Hepatocyte (in vitro differentiated cells): ENCODE results near the gene TGFBR3L. TPM values are rescaled to one million over a fixed set of nuclear protein-coding genes. Genes with fewer than 3 reads are reported as not detected.

ENCODE experiments used
- DNase-seq: peaks from one replicate; pipeline ENCODE4 v3.0.0-alpha.2; 2016; ENCODE audit warnings: low spot score
- H2AFZ ChIP-seq: fragments of 200-600 bp; sonication (generic); 2 replicates; pipeline ENCODE4 v1.6.0; 2016; ENCODE audit warnings: antibody characterized with exemption, mild to moderate bottlenecking
- H3K27ac ChIP-seq: fragments of 200-600 bp; sonication (generic); 2 replicates; pipeline ENCODE4 v1.5.1; 2016; ENCODE audit warnings: mild to moderate bottlenecking
- H3K27me3 ChIP-seq: fragments of 200-600 bp; sonication (generic); 2 replicates; pipeline ENCODE4 v1.6.1; 2016
- H3K36me3 ChIP-seq: fragments of 200-600 bp; sonication (generic); replicated peaks from 2 replicates; pipeline ENCODE4 v1.5.1; 2016; ENCODE audit warnings: low read depth; ENCODE audit not compliant: insufficient read depth
- H3K4me1 ChIP-seq: fragments of 200-600 bp; sonication (generic); 2 replicates; pipeline ENCODE4 v1.5.1; 2016; ENCODE audit warnings: mild to moderate bottlenecking, moderate library complexity; ENCODE audit not compliant: insufficient read depth
- H3K4me2 ChIP-seq: fragments of 200-600 bp; sonication (generic); 2 replicates; pipeline ENCODE4 v1.6.0; 2016
- H3K4me3 ChIP-seq: fragments of 200-600 bp; sonication (generic); 2 replicates; pipeline ENCODE4 v1.5.1; 2016; ENCODE audit warnings: mild to moderate bottlenecking
- H3K79me2 ChIP-seq: fragments of 200-600 bp; sonication (generic); 2 replicates; pipeline ENCODE4 v1.6.0; 2017; ENCODE audit warnings: mild to moderate bottlenecking
- H3K9me2 ChIP-seq: fragments of 200-600 bp; sonication (generic); replicated peaks from 2 replicates; pipeline ENCODE4 v1.6.0; 2017; ENCODE audit warnings: mild to moderate bottlenecking; ENCODE audit not compliant: insufficient read depth
- H3K9me3 ChIP-seq: fragments of 200-600 bp; sonication (generic); 2 replicates; pipeline ENCODE4 v1.5.1; 2016; ENCODE audit warnings: low read depth, mild to moderate bottlenecking
- H4K20me1 ChIP-seq: fragments of 200-600 bp; sonication (generic); 2 replicates; pipeline ENCODE4 v1.6.0; 2016; ENCODE audit warnings: mild to moderate bottlenecking; ENCODE audit not compliant: insufficient read depth, poor library complexity, severe bottlenecking
- EZH2 ChIP-seq: fragments of 200-600 bp; sonication (generic); IDR thresholded peaks from 2 replicates; pipeline ENCODE4 v1.6.1; 2016; ENCODE audit warnings: antibody characterized with exemption, mild to moderate bottlenecking, borderline replicate concordance
- EZH2phosphoT487 ChIP-seq: fragments of 200-600 bp; sonication (generic); IDR thresholded peaks from one replicate; pipeline ENCODE4 v1.6.1; 2018; ENCODE audit warnings: antibody characterized with exemption, mild to moderate bottlenecking, low read depth, moderate library complexity; ENCODE audit not compliant: unreplicated experiment, severe bottlenecking
- WGBS: methylation state at CpG from one replicate; pipeline ENCODE4 v1.1.6; 2016; ENCODE audit warnings: low lambda C conversion rate; ENCODE audit errors: missing lambda C conversion rate; 5-methylcytosine and 5-hydroxymethylcytosine counted together
- polyA plus RNA-seq: library from polyadenylated mRNA; unstranded; fragments of >200 nt; fragmentation: Nextera tagmentation; extraction: Ambion mirVana; gene quantifications from 2 replicates; pipeline ENCODE4 v1.2.1, GENCODE V29; 2016
- total RNA-seq: library from RNA; depleted of rRNA; stranded (reverse); fragments of >200 nt; gene quantifications from 2 replicates; pipeline ENCODE4 v1.2.3, GENCODE V29; 2014
- TF ChIP-seq, protein P1 (sequence below): fragments of 200-600 bp; sonication (generic); IDR thresholded peaks from 2 replicates; pipeline ENCODE4 v1.5.1; 2016; ENCODE audit warnings: antibody characterized with exemption, mild to moderate bottlenecking; ENCODE audit not compliant: poor library complexity

The TGFBR3L gene
- total and polyA plus RNA-seq, 2 experiments from 2014 or later = 8.5 TPM; not detected in 1

DNA sequence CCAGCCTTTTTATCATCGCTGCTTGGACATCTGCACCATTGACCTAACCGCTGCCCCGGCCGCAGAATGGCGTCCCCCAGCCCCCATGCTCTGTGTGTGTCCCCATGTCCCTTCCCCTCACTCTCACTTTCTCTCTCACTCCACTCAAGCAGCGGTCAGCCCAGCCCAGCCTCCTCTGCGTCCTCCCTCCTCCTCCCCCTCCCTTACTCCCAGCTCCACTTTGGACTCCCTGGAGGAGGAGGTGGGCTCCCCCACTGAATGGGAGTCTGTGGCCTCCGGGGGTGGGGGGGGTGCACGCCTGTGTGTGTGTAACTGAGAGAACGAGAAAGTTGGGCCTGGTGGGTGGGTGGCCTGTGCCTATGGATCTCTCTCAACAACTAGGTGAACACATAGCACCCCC is 8.8 kb upstream of the TGFBR3L start:
- Histone ChIP-seq H3K27ac (no peak overlapping the region), H2AFZ (no peak overlapping the region), H3K36me3 (no peaks in the 10 kb centered on the region), H4K20me1 (peaks cover 51% of the 10 kb centered on the region), H3K4me1 (peaks cover 20% of the 10 kb centered on the region), H3K4me2 (no peak overlapping the region), H3K9me2 (no peaks in the 10 kb centered on the region), H3K4me3 (no peak overlapping the region), H3K27me3 (no peaks in the 10 kb centered on the region), H3K79me2 (peaks cover 48% of the 10 kb centered on the region), H3K9me3 (no peaks in the 10 kb centered on the region)
- DNase-seq = no peak
- 94% methylated on average over 6 of the region's 10 CpGs for WGBS
- TF ChIP-seq EZH2 (no peak), EZH2phosphoT487 (no peak)
- TF ChIP-seq, protein P1, sequence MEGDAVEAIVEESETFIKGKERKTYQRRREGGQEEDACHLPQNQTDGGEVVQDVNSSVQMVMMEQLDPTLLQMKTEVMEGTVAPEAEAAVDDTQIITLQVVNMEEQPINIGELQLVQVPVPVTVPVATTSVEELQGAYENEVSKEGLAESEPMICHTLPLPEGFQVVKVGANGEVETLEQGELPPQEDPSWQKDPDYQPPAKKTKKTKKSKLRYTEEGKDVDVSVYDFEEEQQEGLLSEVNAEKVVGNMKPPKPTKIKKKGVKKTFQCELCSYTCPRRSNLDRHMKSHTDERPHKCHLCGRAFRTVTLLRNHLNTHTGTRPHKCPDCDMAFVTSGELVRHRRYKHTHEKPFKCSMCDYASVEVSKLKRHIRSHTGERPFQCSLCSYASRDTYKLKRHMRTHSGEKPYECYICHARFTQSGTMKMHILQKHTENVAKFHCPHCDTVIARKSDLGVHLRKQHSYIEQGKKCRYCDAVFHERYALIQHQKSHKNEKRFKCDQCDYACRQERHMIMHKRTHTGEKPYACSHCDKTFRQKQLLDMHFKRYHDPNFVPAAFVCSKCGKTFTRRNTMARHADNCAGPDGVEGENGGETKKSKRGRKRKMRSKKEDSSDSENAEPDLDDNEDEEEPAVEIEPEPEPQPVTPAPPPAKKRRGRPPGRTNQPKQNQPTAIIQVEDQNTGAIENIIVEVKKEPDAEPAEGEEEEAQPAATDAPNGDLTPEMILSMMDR = no peak

DNA sequence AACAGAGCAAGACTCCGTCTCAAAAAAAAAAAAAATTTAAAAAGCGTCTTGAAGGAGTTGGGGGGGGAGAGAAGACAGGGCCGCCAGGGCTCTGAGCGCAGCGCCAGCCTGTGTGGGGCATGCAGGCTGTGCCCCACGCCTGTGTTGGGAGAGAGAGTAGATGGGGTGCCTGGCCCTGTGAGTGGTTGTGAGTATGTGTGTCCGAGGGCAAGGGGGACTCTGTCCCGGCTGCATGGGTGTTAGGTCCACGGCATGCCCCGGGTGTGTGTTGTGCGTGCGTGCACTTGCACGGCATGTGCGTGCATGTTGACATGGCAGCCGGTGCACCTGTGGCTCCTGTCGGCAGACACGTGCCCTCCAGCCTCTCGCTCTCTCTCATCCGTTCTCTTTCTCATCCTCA is 7.5 kb upstream of the TGFBR3L start:
- Histone ChIP-seq H3K79me2 (peaks cover 48% of the 10 kb centered on the region), H3K4me2 (no peak overlapping the region), H3K27me3 (no peaks in the 10 kb centered on the region), H3K27ac (no peak overlapping the region), H4K20me1 (peaks cover 51% of the 10 kb centered on the region), H2AFZ (no peak overlapping the region), H3K9me3 (no peaks in the 10 kb centered on the region), H3K36me3 (no peaks in the 10 kb centered on the region), H3K4me3 (no peak overlapping the region), H3K9me2 (no peaks in the 10 kb centered on the region), H3K4me1 (peaks cover 20% of the 10 kb centered on the region)
- TF ChIP-seq EZH2phosphoT487 (no peak), EZH2 (no peak)
- WGBS = 98% methylated on average over 19 of the region's 19 CpGs
- no peak for DNase-seq

DNA sequence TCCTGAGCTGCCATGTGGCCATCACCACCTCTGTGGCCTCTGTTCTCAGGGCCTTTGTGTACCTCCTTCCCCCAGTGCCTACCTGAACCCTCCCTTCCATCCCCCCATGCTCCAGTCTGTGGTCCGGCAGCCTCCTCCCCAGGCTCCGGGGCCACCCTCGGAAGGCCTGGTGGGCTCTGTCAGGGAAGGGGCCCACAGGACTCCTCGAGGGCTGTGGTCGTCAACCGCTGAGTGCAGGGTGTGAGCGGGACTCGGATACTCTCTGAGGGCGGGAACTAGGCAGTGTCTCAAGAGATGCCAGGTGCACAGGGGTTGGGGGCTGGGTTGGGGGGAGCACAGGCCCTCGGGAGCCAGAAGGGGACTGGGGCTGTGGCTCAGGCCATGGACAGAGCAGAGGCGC is 7.1 kb upstream of the TGFBR3L start:
- H3K4me3 ChIP-seq = no peak overlapping the region
- no peaks in the 10 kb centered on the region for H3K36me3 ChIP-seq
- H3K79me2 ChIP-seq = peaks cover 46% of the 10 kb centered on the region
- H3K4me1 ChIP-seq = peaks cover 16% of the 10 kb centered on the region
- no peak overlapping the region for H3K4me2 ChIP-seq
- H2AFZ ChIP-seq = no peak overlapping the region
- TF ChIP-seq, protein P1 = no peak
- no peak for TF ChIP-seq EZH2
- no peak for TF ChIP-seq EZH2phosphoT487
- no peaks in the 10 kb centered on the region for H3K9me2 ChIP-seq
- DNase-seq = no peak
- H3K27ac ChIP-seq = no peak overlapping the region
- no peaks in the 10 kb centered on the region for H3K9me3 ChIP-seq
- 97% methylated on average over 9 of the region's 11 CpGs for WGBS
- H3K27me3 ChIP-seq = no peaks in the 10 kb centered on the region
- peaks cover 51% of the 10 kb centered on the region for H4K20me1 ChIP-seq

DNA sequence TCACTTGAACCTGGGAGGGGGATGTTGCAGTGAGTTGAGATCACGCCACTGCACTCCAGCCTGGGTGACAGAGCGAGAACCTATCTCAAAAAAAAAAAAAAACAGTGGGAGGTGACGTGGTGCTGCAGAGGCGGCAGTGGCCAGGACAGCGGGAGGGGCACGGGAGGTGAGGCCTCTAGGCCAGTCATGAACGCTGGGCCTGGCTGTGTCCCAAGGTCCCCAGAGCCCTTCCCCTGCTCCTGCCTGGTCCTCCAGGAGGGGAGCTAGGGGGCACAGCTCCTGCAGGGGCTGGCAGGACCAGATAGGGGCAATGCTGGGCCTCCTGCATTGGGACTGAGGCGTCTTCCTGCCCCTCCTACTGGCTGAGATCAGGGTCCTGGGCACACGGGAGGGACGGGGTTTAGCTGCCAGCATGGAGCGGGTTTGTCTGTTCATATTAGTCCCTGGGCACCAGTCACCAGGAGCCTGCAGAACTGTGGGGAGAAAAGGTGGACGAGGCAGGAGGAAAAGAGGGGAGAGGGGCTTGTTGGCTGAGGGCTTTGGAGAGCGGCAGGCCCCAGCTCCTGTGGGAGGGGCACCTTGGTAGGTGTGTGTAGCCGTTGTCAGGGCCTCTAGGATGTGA is 6.4 kb upstream of the TGFBR3L start:
- TF ChIP-seq, protein P1 = no peak
- TF ChIP-seq EZH2phosphoT487 (no peak), EZH2 (no peak)
- Histone ChIP-seq H3K4me2 (no peak overlapping the region), H3K27ac (no peak overlapping the region), H3K4me3 (no peak overlapping the region), H3K79me2 (peaks cover 43% of the 10 kb centered on the region), H4K20me1 (peaks cover 51% of the 10 kb centered on the region), H3K9me2 (no peaks in the 10 kb centered on the region), H3K27me3 (no peaks in the 10 kb centered on the region), H3K9me3 (no peaks in the 10 kb centered on the region), H3K4me1 (peaks cover 12% of the 10 kb centered on the region), H3K36me3 (no peaks in the 10 kb centered on the region), H2AFZ (no peak overlapping the region)
- WGBS = 86% methylated on average over 14 of the region's 14 CpGs
- no peak for DNase-seq
